K562 treated with DMSO at 1 percent for 4 hours (cell line): ENCODE results near the gene NOXO1. TPM values are rescaled to one million over a fixed set of nuclear protein-coding genes. Genes with fewer than 3 reads are reported as not detected.

Source experiments
- total RNA-seq: library from RNA; unstranded; fragments of 300-600 nt; gene quantifications from 2 replicates; pipeline ENCODE4 v1.2.3, GENCODE V29; 2022; ENCODE audit not compliant: insufficient read depth

NOXO1 gene
- not detected in 2 replicates for total RNA-seq

GRCh38 chr16:1981398-1981836 is at the start of gene NOXO1:
TSS of gene NOXO1 (minus strand) at chr16:1981469. CDS start at chr16:1981179, 290 bp downstream.

GRCh38 chr16:2026461-2027023 is 45.3 kb upstream of the NOXO1 start, which contains the start of gene NHERF2:
TSS of gene NHERF2 (plus strand) at chr16:2026902. CDS start at chr16:2027006, 104 bp downstream.

DNA sequence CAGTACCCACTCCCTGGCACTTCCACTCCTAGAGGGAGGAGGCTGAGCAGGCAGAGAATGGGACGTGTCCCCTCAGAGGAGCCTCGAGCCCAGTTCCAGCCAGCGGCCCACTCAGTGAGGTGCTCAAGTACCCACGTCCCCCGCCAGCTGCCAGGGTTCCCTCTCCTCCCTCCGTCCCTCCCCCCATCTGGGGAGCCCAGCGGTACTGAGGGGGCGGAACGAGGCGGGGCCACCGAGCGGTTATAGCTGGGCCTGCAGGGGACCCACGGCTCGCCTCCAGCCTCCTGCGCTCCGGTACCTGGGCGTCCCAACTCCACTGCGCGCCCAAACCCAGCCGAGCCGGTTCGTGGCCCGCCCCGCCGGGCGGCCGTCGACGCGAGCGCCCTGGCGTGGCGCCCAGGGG is 38.2 kb upstream of the NOXO1 start, which contains the start of gene NPW:
NPW (plus strand) TSS at position 268 of the 403 bp plus-strand sequence.

GRCh38 chr16:2009791-2010510 is 28.7 kb upstream of the NOXO1 start, which contains the start of gene ZNF598:
TSS of gene ZNF598 (minus strand) at chr16:2009821.

GRCh38 chr16:1989209-1990100 is 8.2 kb upstream of the NOXO1 start, which contains the start of gene SYNGR3:
TSS of gene SYNGR3 (plus strand) at chr16:1989970. CDS start at chr16:1990103, 133 bp downstream.

DNA sequence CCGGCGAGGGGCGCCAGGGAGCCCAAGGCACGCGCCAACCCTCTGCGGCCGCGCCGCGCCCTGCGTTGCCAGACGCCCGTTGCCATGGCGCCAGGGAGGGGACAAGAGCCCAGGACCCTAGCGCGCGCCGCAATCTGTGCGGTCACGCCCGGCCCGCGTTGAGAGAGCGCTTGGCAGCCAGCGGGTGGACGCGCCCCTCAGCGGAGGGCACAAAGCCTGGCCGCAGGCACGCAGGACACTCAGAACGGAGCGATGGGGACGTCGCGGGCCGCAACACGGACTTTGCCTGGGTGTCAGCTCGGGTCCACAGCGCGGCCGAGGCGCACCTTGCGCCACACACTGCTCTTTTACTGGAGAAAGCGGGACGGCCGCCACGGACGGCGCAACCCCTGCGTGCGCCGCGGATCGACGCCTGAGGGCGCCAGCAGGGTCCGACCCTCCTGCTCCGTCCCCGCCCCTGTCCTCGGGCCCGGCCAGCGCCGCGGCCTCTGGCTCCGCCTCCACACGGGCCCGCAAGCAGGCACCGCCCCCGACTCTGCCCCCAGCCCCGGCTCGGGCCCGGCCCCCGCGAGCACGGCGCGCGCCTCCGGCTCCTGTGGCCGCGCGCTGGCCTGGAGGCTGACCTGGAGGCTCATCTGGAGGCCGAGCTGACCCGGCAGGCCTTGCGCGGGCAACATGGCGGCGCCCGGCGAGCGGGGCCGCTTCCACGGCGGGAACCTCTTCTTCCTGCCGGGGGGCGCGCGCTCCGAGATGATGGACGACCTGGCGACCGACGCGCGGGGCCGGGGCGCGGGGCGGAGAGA is 2.5 kb upstream of the NOXO1 start, which contains the start of gene GFER:
GFER (plus strand) TSS at position 650 of the 803 bp plus-strand sequence; CDS start at position 676, 26 bp downstream.

GRCh38 chr16:1971796-1972489 is 9.3 kb downstream of the NOXO1 start, which contains the start of gene TBL3:
TSS of gene TBL3 (plus strand) at chr16:1972053. CDS start at chr16:1972165, 112 bp downstream.

DNA sequence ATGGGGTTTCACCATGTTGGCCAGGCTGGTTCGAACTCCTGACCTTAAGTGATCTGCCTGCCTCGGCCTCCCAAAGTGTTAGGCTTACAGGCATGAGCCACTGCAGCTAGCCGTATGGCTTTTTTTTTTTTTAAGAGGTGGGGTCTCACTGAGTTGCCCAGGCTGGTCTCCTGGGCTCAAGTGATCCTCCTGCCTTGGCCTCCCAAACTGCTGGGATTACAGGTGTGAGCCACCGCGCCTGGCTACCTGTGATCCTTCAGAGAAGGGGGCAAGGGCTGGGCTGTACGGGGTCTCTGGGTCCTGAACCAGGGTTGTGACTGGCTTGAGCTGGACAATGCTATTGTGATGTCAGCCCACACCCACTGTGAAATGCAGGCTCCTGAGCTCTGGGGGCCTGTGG is 14.8 kb downstream of the NOXO1 start, which contains the start of gene RNF151:
RNF151 (plus strand) TSS at position 397 of the 400 bp plus-strand sequence. CDS start 26 bp downstream, outside the sequence.

GRCh38 chr16:1964506-1965395 is 16.5 kb downstream of the NOXO1 start, which contains the start of gene RPS2:
TSS of gene RPS2 (minus strand) at chr16:1964826. CDS start at chr16:1964625, 201 bp downstream.

GRCh38 chr16:1959269-1960039 is 21.8 kb downstream of the NOXO1 start, which contains the start of gene NDUFB10:
TSS of gene NDUFB10 (plus strand) at chr16:1959538. CDS start at chr16:1959625, 87 bp downstream.

DNA sequence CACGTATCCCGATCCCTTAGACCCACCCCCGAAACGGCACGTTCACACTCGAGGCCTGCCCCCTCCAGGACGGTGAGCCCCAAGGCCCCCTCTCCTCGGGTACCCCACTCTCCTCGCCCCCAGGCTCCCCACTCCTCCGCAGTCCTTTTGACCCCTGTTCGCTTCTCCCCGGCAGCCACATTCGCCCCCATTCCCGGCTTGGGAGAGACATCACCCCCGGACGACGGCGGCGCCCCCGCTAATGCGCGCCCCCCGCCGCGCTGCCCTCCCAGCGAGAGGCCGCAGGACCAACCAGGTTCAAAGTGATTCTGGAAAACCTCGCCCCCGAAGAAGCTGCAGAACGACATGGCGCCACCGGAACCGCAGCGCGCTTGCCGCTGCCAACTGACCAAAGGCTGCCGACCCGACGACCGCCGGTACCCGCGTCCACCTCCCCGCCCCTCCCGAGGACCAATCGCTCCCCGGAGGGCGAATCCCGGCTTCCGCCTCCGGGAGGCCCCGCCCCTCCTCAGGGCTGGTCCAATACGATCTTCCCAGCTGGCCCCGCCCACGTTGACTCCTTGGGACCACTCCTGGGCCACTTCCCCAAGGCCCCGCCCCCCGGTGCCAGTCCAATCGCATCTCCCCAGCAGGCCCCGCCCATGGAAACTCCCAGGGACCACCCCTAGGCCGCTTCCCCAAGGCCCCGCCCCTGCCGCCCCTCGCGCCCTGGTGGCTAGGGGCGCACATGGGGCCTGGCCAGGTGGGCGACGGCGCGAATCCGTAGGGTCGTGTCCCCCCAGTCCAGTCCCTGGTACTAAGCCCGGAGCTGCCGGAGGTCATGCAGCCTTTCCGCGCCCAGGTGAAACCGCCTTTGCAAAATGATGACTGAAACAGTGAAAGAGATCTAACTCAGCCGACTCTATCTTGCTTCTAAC is 38.2 kb downstream of the NOXO1 start, which contains the start of gene MSRB1:
MSRB1 (minus strand) TSS at position 390 of the 917 bp plus-strand sequence; CDS start at position 347, 43 bp downstream.

Other genes starting within 250 kb of the NOXO1 start
- 64.2 and 84.8 TPM in 2 replicates for gene NME3, start 209.9 kb downstream of the NOXO1 start, total RNA-seq
- gene EME2, start 208.7 kb downstream of the NOXO1 start, total RNA-seq = 5.9 and 6.2 TPM in 2 replicates
- gene MRPS34, start 208.3 kb downstream of the NOXO1 start, total RNA-seq = 233 and 260 TPM in 2 replicates
- gene SPSB3, start 198.9 kb downstream of the NOXO1 start, total RNA-seq = 61.7 and 72.9 TPM in 2 replicates
- gene NUBP2, start 198.5 kb downstream of the NOXO1 start, total RNA-seq = 116 and 132 TPM in 2 replicates
- 0.61 and 0.96 TPM in 2 replicates for gene IGFALS, start 187.8 kb downstream of the NOXO1 start, total RNA-seq
- gene HAGH, start 154.6 kb downstream of the NOXO1 start, total RNA-seq = 59.4 and 75.6 TPM in 2 replicates
- gene FAHD1, start 154.3 kb downstream of the NOXO1 start, total RNA-seq = 12.5 and 17.8 TPM in 2 replicates
- gene MEIOB, start 109.3 kb downstream of the NOXO1 start, total RNA-seq = 61.7 and 62.6 TPM in 2 replicates
- gene HS3ST6, start 63.1 kb downstream of the NOXO1 start, total RNA-seq = not detected in 2 replicates
- gene MSRB1, start 38.3 kb downstream of the NOXO1 start, total RNA-seq = 55.4 and 70.9 TPM in 2 replicates
- gene RPL3L, start 26.8 kb downstream of the NOXO1 start, total RNA-seq = 0.47 TPM in 1 of 2 replicates, not detected in the other
- 214 and 219 TPM in 2 replicates for gene NDUFB10, start 21.9 kb downstream of the NOXO1 start, total RNA-seq
- 6,829 and 8,005 TPM in 2 replicates for gene RPS2, start 16.6 kb downstream of the NOXO1 start, total RNA-seq
- not detected in 2 replicates for gene RNF151, start 14.6 kb downstream of the NOXO1 start, total RNA-seq
- gene TBL3, start 9.4 kb downstream of the NOXO1 start, total RNA-seq = 41.9 and 47.0 TPM in 2 replicates
- gene GFER, start 2.7 kb upstream of the NOXO1 start, total RNA-seq = 54.4 and 64.7 TPM in 2 replicates
- 30.6 and 35.1 TPM in 2 replicates for gene SYNGR3, start 8.5 kb upstream of the NOXO1 start, total RNA-seq
- 103 and 116 TPM in 2 replicates for gene ZNF598, start 28.4 kb upstream of the NOXO1 start, total RNA-seq
- gene NPW, start 38.3 kb upstream of the NOXO1 start, total RNA-seq = 1.6 and 5.6 TPM in 2 replicates
- gene NHERF2, start 45.4 kb upstream of the NOXO1 start, total RNA-seq = 28.8 and 29.0 TPM in 2 replicates
- 20.7 and 23.3 TPM in 2 replicates for gene NTHL1, start 66.4 kb upstream of the NOXO1 start, total RNA-seq
- 42.5 and 52.7 TPM in 2 replicates for gene TSC2, start 66.5 kb upstream of the NOXO1 start, total RNA-seq
- 67.2 and 116 TPM in 2 replicates for gene PKD1, start 154.4 kb upstream of the NOXO1 start, total RNA-seq
- gene RAB26, start 167.2 kb upstream of the NOXO1 start, total RNA-seq = 3.5 and 3.9 TPM in 2 replicates
- 103 and 117 TPM in 2 replicates for gene TRAF7, start 174.3 kb upstream of the NOXO1 start, total RNA-seq
- 4.2 and 5.4 TPM in 2 replicates for gene CASKIN1, start 215.1 kb upstream of the NOXO1 start, total RNA-seq
- gene MLST8, start 224.0 kb upstream of the NOXO1 start, total RNA-seq = 73.7 and 84.0 TPM in 2 replicates
- 4.9 and 16.4 TPM in 2 replicates for gene BRICD5, start 229.4 kb upstream of the NOXO1 start, total RNA-seq
- gene PGP, start 233.4 kb upstream of the NOXO1 start, total RNA-seq = 53.8 and 56.2 TPM in 2 replicates
- gene E4F1, start 242.1 kb upstream of the NOXO1 start, total RNA-seq = 33.2 and 37.1 TPM in 2 replicates